UCSD-AML1 (cell line): ENCODE data around the gene DNAH11.
"Not testable (repeated sequence)": the region's sequence is repeated elsewhere in the genome, so short reads cannot be mapped to it uniquely, and the experiment has no call there.

ENCODE experiments used
- DNase-seq: peaks from one replicate; lab custom pipeline; 2025; ENCODE audit not compliant: unreplicated experiment; lab: John Stamatoyannopoulos, UW

DNAH11 gene

GRCh38 chr7:21766218-21766617, 223.4 kb downstream of the DNAH11 start:
- no peak for DNase-seq

DNA sequence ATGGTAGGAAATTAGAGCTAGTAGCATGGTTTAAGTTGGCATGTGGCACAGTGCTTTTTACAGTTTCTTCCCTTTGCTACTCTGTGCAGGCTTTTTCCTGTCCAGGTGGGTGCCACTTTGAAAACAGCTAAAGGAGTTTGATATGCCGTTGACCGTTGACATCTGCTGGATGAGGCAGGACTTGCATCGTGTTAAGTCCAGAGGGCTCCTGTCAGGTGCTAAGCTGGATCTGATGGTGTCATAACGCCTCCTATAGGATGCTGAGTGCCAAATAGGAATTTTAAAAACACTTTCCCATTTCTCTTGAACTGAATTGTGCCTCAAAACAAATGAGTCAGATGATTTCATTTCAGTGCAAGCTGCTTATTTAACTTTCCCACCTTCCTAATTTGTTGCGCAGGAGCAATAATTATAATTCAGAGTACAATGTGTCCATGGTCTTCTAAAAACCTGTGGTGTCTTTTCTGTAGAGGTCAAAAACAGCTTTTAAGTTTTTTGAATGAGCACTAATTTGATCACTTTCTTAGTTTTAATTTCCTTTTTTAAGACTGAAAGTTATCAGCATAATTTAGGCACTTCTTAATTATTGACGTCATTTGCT, 224.6 kb downstream of the DNAH11 start:
- peak; percentile 7 for DNase-seq

DNA sequence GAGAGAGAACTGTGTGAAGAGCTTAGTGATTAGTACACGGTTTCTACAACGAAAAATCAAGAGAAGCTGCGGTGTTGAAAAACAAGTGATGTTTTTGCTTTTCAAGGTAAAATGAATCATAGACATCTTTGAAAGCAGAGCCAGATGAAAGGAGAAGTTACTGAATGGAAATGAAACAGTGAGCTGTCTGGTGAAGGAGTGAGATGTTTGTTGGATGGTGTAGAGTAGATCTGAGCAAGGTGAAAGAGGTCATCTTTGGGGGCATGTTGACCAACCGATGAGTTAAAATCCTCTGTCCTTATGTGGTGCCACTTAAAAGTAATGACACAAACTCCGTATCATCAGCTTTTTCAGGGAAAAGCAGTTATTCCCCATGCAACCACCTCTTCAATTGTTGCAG, 225.4 kb downstream of the DNAH11 start:
- DNase-seq = no peak

DNA sequence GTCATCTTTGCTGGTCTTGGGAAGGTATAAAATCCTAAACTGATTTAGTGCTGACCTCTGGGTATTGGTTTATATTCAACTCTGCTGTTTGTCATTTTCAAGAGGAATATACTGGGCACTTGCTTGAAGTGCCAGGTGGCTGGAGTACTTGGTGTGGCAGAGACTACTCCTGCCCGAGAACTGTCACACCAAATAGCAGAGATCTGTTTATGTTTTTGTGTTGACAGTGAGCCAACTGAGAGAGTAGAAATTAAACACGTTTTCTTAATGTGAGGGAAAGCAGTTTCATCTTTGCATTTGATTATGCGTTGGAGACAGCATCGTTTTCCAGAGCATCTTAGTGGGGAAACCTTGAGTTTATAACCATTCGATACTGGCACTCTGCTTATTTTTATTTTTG, 228.4 kb downstream of the DNAH11 start:
- DNase-seq = no peak

DNA sequence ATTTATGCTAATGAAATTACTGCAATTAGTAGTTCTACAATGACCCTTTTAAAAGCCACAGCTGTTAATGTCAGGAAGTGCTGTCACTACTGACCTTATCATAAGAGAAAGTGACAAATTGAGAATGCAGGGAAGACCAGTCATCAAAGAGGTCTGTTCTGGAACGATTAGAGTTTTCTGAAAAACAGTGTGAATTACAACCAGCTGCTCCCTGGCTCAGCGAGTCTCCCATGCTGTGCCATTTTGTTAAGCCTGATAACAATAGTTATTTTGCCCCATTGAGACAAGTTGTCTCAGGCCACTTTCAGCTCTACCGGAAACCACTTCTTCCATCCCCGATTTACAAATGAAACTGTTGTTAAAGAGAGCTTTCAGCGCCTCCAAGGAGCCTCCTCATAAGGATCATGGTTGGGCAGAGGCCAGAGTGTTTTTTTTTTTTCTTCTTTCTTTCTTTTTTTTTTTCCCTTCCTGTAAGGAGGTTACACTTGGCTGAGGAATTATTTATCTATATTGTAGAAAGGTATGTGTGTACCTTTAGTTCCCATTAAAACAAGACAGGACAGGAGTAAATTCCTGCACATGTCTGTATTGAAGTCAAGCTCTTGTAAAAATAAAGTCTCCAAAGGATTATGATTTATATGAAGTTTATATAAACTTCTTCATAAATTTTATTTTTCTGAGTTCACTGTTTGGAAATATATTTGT, 229.2 kb downstream of the DNAH11 start:
- DNase-seq = no peak

- no peak for DNase-seq
Observed at GRCh38 chr7:21773326-21773725, 230.5 kb downstream of the DNAH11 start.

- DNase-seq = no peak
Observed at GRCh38 chr7:21777921-21778320, 235.1 kb downstream of the DNAH11 start.

DNA sequence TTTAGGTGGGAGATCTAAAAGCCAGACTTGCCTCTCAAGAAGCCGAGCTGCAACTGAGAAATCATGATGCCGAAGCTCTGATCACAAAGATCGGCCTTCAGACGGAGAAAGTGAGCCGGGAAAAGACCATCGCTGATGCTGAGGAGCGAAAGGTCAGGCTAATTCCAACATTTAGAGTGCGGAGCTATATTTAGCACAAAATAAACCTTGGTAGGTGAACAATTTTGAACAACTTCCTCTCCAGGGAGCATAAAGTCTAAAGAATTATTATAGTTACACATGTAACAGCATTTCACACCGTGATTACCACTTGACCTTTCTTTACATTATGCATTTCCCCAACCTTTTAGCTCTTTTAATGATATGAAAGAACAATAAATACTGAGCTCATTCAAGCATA, 236.1 kb downstream of the DNAH11 start:
- no peak for DNase-seq

DNA sequence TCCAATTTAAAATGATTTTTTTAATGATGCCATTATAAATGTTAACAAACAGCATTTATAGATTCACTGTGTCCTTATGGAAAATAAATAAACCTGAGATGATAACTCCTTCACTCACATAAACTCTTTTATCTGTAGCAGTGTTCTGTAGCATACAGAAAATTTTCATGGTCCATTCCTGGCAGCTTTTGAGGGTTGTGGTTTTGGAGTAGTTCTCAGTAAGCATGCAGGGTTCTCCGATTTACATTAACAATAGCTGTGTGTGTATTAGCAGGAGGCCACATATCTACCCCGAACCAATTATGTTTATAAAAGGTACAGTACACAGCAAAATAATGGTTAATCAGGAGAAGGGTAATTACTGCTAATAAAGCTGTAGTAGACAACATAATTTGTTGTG, 240.2 kb downstream of the DNAH11 start:
- no peak for DNase-seq

- no peak for DNase-seq
Observed at GRCh38 chr7:21784989-21785388, 242.2 kb downstream of the DNAH11 start.

DNA sequence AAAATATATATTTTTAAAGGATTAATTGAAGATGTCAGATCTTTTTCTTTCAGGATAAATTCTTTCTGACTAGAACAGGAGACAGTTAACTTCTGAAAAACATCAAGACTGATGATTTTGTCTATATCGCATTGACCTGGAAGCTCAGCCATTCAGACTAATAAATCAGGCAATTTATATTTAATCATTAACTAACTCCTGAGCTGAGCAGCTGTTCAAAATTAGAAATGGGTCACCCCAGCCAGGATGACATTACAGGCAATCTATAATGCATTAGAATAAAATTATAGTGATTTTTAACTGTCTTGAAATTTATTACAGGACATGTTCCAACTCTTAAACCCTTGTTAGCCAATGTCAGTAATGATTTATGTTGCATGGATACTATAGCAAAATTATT, 263.0 kb downstream of the DNAH11 start:
- DNase-seq = no peak

DNA sequence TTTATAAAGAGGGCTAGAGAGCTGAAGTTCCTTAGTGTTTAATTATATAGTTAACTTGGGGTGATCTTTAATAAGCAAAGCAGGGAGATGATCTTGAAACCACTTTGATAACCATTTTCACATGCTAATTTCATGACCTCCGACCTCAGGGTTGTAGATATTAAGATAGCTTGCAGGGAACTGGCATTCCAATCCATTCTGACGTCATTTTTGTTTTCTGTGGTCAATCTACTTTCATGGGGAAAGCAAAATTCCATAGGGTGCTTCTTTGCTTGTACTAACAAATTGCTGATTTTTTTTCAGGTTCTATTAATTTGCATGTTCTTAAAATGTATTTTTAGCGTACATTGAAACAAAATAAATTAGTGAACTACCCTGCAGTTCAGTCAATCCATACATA, 263.5 kb downstream of the DNAH11 start:
- no peak for DNase-seq

DNA sequence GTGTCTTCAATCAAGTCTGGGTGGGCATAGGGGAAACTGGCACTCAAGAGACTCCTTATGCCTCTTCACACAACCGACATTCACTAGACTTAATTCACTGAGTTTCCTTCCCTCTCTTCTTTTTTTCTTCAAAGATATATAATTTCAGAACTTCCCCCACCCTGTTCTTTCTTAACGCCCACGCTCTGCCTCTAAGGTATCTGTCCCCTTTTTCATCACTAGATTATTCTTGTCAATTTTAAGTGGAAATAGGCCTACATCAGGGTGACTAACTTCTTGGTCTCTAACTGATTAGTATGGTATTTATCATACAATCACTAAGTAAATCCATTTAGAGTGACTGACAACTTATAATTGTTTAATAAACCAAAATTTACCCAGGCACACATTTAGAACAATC, 276.2 kb downstream of the DNAH11 start:
- DNase-seq = no peak

- no peak for DNase-seq
Observed at GRCh38 chr7:21828841-21829240, 286.0 kb downstream of the DNAH11 start.

GRCh38 chr7:21829731-21830130, 286.9 kb downstream of the DNAH11 start:
- DNase-seq = no peak

DNA sequence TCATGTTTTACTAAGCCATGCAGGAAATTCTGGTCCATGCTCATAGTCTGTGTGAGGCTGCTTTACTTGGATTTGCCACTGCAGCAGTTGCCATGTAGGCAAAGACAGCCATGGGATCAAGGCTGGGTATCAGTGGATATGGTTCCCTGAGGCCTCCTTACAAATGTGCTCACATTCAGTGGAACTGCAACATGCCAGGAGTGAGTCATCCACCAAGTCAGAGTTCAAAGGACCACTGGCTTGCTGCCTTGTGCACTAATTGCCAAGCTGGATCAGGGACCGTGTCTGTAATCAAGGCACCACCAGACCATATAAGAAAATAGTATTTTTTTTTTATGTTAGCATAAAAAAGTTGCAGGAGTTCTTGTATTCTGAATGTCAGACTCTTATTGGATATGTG, 301.9 kb downstream of the DNAH11 start:
- DNase-seq = no peak

DNA sequence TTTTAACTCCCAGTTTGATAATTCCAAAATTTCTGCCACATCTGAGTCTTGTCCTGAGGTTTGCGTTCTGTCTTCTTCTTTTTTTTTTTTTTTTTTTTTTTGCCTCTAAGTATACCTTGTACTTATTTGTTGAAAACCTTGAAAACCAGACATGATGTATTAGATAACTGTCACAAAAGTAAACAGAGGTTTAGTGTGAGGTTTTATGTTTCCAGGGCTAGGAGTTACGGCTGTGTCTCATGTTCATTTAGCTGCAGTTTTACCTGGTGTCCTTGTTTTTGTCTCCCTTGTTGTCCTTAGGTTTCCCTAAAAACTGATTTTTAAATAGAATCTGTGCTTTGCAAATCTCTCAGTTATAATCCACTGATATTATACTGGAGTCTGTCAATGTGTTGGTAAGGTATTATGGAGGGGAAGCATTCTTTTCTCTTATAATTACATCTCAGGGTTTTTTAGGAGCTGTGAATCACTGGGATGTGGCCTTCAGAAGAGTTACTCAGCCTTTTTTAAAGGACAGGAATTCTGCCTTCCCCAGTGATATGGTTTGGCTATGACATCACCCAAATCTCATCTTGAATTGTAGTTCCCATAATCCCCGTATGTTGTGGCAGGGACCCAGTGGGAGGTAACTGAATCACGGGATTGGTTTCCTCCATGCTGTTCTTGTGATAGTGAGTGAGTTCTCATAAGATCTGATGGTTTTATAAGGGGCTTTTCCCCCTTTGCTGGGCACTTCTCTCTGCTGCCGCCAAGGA, 307.9 kb downstream of the DNAH11 start:
- DNase-seq = no peak

- DNase-seq = no peak
Observed at GRCh38 chr7:21851559-21851967, 308.7 kb downstream of the DNAH11 start.

- DNase-seq = not testable (repeated sequence)
Observed at GRCh38 chr7:21865631-21866204, 322.9 kb downstream of the DNAH11 start.

GRCh38 chr7:21866731-21867130, 323.9 kb downstream of the DNAH11 start:
- no peak for DNase-seq

GRCh38 chr7:21867226-21867625, 324.4 kb downstream of the DNAH11 start:
- no peak for DNase-seq
